HCT116 (cell line): ENCODE data around the gene ZNF473. TPM values are rescaled to one million over a fixed set of nuclear protein-coding genes. Genes with fewer than 3 reads are reported as not detected.

Source experiments
- ATAC-seq: fragments of 200-7000 bp; cut with Tn5 transposase; 2 replicates; pipeline ENCODE4 v1.9.1; 2020; ENCODE audit warnings: mild to moderate bottlenecking, moderate library complexity
- BruUV-seq: library from RNA; stranded (reverse); fragments of 400-500 nt; replicated peaks from 2 replicates; lab custom pipeline; 2021; lab: Mats Ljungman, UMichigan
- CTCF ChIA-PET: fragments of 300-600 bp; sonication (Branson Sonifier 250); formaldehyde crosslinking; loops from one replicate; lab custom pipeline; 2021; ENCODE audit warnings: antibody characterized with exemption; lab: Charles Lee
- POLR2A ChIA-PET: fragments of 300-600, 350-600 bp; sonication (Branson Sonifier 250); formaldehyde crosslinking; loops from one replicate; lab custom pipeline; 2021; ENCODE audit warnings: antibody characterized with exemption; lab: Charles Lee
- RAD21 ChIA-PET, 2 experiments: fragments of 300-600 bp; sonication (Branson Sonifier 250); formaldehyde crosslinking; loops; one replicate each; lab custom pipeline; 2023; ENCODE audit warnings: low total read pairs in 2 of 2; ENCODE audit not compliant: uncharacterized antibody in 2 of 2, unreplicated experiment in 2 of 2, low non-redundant PET in 1 of 2; lab: Charles Lee
- DNase-seq: peaks from one replicate; pipeline ENCODE4 v3.0.0-alpha.2; 2010; ENCODE audit warnings: low read depth, low spot score
- H2AFZ ChIP-seq: fragments of 200-600 bp; shearing (Covaris generic), sonication (generic); 2 replicates; pipeline ENCODE4 v1.6.1; 2017; ENCODE audit warnings: low read depth, mixed run types, mixed read lengths, antibody characterized with exemption, low read length; ENCODE audit not compliant: poor library complexity, severe bottlenecking
- H3K27ac ChIP-seq: 2 replicates; pipeline ENCODE4 v1.5.1; 2012; ENCODE audit warnings: low read depth, low read length
- H3K27me3 ChIP-seq: fragments of 200-600 bp; sonication (generic); 2 replicates; pipeline ENCODE4 v1.6.1; 2016; ENCODE audit warnings: mixed run types, low read length, mixed read lengths; ENCODE audit not compliant: insufficient read depth
- H3K36me3 ChIP-seq, 2 experiments: fragments of 200-500 bp in 1 of 2; fragments of 200-600 bp in 1 of 2; sonication (Bioruptor generic) in 1 of 2; sonication (generic) in 1 of 2; 2 replicates each; pipeline versions ENCODE4 v1.5.1 to v1.6.1; 2014 to 2016; ENCODE audit warnings: low read length in 2 of 2, inconsistent platforms in 1 of 2, mixed read lengths in 1 of 2, mixed run types in 1 of 2; ENCODE audit not compliant: insufficient read depth in 2 of 2, control insufficient read depth in 1 of 2
- H3K4me1 ChIP-seq, 2 experiments: fragments of 200-600 bp in 1 of 2; sonication (generic) in 1 of 2; 2 replicates each; pipeline versions ENCODE4 v1.5.1 to v1.6.1; 2012 to 2017; ENCODE audit warnings: low read length in 2 of 2, inconsistent platforms in 1 of 2, mild to moderate bottlenecking in 1 of 2, mixed read lengths in 1 of 2, mixed run types in 1 of 2, moderate library complexity in 1 of 2; ENCODE audit not compliant: insufficient read depth in 2 of 2, control insufficient read depth in 1 of 2
- H3K4me2 ChIP-seq: fragments of 200-600 bp; sonication (generic); 2 replicates; pipeline ENCODE4 v1.6.1; 2017; ENCODE audit warnings: mixed run types, low read length, mixed read lengths
- H3K4me3 ChIP-seq, 2 experiments: fragments of 200-600 bp in 1 of 2; sonication (generic) in 1 of 2; replicated peaks in 1 of 2; 2 replicates each; pipeline ENCODE4 v1.5.1; 2011 to 2016; ENCODE audit warnings: low read length in 2 of 2, control low read depth in 1 of 2, low read depth in 1 of 2, mild to moderate bottlenecking in 1 of 2, mixed read lengths in 1 of 2, mixed run types in 1 of 2
- H3K79me2 ChIP-seq: fragments of 200-600 bp; sonication (generic); 2 replicates; pipeline ENCODE4 v1.6.1; 2017; ENCODE audit warnings: mild to moderate bottlenecking, mixed run types, low read length, moderate library complexity, mixed read lengths; ENCODE audit not compliant: insufficient read depth
- H3K9ac ChIP-seq: fragments of 200-600 bp; sonication (generic); 2 replicates; pipeline ENCODE4 v1.6.1; 2016; ENCODE audit warnings: low read length, mixed read lengths
- H3K9me2 ChIP-seq: fragments of 200-600 bp; sonication (generic), shearing (Covaris generic); 2 replicates; pipeline ENCODE4 v1.6.1; 2017; ENCODE audit warnings: mixed run types, mild to moderate bottlenecking, moderate library complexity; ENCODE audit not compliant: insufficient read depth
- H3K9me3 ChIP-seq, 2 experiments: fragments of 200-500 bp in 1 of 2; fragments of 200-600 bp in 1 of 2; sonication (Bioruptor generic) in 1 of 2; sonication (generic) in 1 of 2; 2 replicates each; pipeline ENCODE4 v1.6.1; 2014 to 2017; ENCODE audit warnings: low read length in 2 of 2, mixed read lengths in 2 of 2, inconsistent platforms in 1 of 2, low read depth in 1 of 2, mild to moderate bottlenecking in 1 of 2, mixed run types in 1 of 2, moderate library complexity in 1 of 2; ENCODE audit not compliant: control insufficient read depth in 1 of 2, insufficient read depth in 1 of 2
- H4K20me1 ChIP-seq: fragments of 200-600 bp; sonication (generic), shearing (Covaris generic); 2 replicates; pipeline ENCODE4 v1.6.1; 2017; ENCODE audit warnings: mixed run types, mild to moderate bottlenecking, moderate library complexity; ENCODE audit not compliant: insufficient read depth
- CBX3 ChIP-seq: IDR thresholded peaks from 2 replicates; pipeline ENCODE4 v1.6.1; 2012; ENCODE audit warnings: low read depth
- CEBPB ChIP-seq: IDR thresholded peaks from 2 replicates; pipeline ENCODE4 v1.6.1; 2012; ENCODE audit warnings: low read depth
- EGR1 ChIP-seq: IDR thresholded peaks from 2 replicates; pipeline ENCODE4 v1.6.1; 2012; ENCODE audit warnings: low read depth
- EZH2 ChIP-seq: fragments of 200-600 bp; sonication (generic); IDR thresholded peaks from 2 replicates; pipeline ENCODE4 v1.6.1; 2017; ENCODE audit warnings: antibody characterized with exemption, mixed run types
- EZH2phosphoT487 ChIP-seq: fragments of 200-600 bp; IDR thresholded peaks from 2 replicates; pipeline ENCODE4 v1.6.1; 2018; ENCODE audit warnings: antibody characterized with exemption, borderline replicate concordance
- POLR2A ChIP-seq: IDR thresholded peaks from 2 replicates; pipeline ENCODE4 v1.7.0; 2011; ENCODE audit warnings: borderline replicate concordance; ENCODE audit not compliant: insufficient read depth, insufficient read length; ENCODE audit errors: extremely low read depth
- SP1 ChIP-seq: IDR thresholded peaks from 2 replicates; pipeline ENCODE4 v1.6.1; 2012; ENCODE audit warnings: low read depth
- TCF7L2 ChIP-seq: IDR thresholded peaks from 2 replicates; pipeline ENCODE4 v1.7.0; 2011; ENCODE audit warnings: borderline replicate concordance, inconsistent platforms; ENCODE audit not compliant: insufficient read depth, insufficient read length; ENCODE audit errors: extremely low read depth
- YY1 ChIP-seq: IDR thresholded peaks from 2 replicates; pipeline ENCODE4 v1.6.1; 2011; ENCODE audit warnings: low read length, low read depth, moderate library complexity, mild to moderate bottlenecking; ENCODE audit not compliant: insufficient replicate concordance; ENCODE audit errors: extremely low read depth
- ZNF274 ChIP-seq: fragments of 200-500 bp; sonication (Bioruptor generic); IDR thresholded peaks from 2 replicates; pipeline ENCODE4 v1.6.1; 2014; ENCODE audit warnings: mild to moderate bottlenecking, low read depth, low read length, inconsistent platforms
- intact Hi-C: fragments of 100-400 bp; cut with micrococcal nuclease; formaldehyde crosslinking; loops from 2 replicates; pipeline ENCODE4 v1.10.0; 2022
- total RNA-seq: library from RNA; stranded (reverse); gene quantifications from one replicate; pipeline ENCODE4 v1.2.1, GENCODE V29; 2021; ENCODE audit not compliant: unreplicated experiment
- TF ChIP-seq, protein P1 (sequence below): IDR thresholded peaks from 2 replicates; pipeline ENCODE4 v1.6.1; 2012; ENCODE audit warnings: low read depth

The ZNF473 gene
- total RNA-seq, 1 experiment from 2014 or later, result 19.8 TPM

DNA sequence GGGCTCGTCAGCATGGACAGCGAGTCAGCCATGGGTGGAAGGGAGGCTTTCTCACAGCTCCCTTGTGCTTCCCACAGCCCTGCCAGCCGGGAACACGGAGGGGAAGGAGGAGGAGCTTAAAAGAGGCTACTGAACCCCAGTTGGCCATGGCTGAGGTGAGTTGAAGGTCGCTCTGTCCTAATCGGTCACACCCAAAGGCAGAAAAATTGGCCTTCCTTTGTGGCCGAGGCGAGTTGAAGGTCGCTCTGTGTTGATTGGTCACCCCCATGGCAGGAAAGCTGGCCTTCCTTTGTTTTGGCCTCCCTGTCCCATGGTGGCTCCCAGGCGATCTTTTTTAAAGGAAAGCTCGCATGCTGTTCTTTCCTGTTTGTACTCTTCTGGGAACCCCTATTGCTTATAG is 5.1 kb downstream of the ZNF473 start:
- TF ChIP-seq SP1, result no peak
- no peak for TF ChIP-seq YY1
- no peak for TF ChIP-seq CEBPB
- no peak for TF ChIP-seq POLR2A
- ChIA-PET POLR2A (no interaction called here), CTCF (no interaction called here), RAD21 (no interaction called here)
- ATAC-seq (no peak), DNase-seq (no peak)
- Histone ChIP-seq H2AFZ (no peak overlapping the region), H3K27me3 (no peaks in the 10 kb centered on the region), H3K4me3 (no peak overlapping the region), H3K27ac (no peak overlapping the region), H3K4me1 (peaks cover 5 to 14% of the 10 kb centered on the region in 2 experiments; a peak in 2 of 4 replicates), H3K9ac (no peak overlapping the region), H4K20me1 (0 out of 2 replicates have a peak, but pooled peaks cover 5% of the 10 kb centered on the region), H3K36me3 (peaks cover 13 to 53% of the 10 kb centered on the region in 2 experiments; a peak in 3 of 4 replicates), H3K79me2 (peaks cover 98% of the 10 kb centered on the region), H3K9me3 (no peaks in the 10 kb centered on the region), H3K9me2 (no peaks in the 10 kb centered on the region), H3K4me2 (no peak overlapping the region)
- no TSS peak for BruUV-seq
- intact Hi-C loops, result no loop called here

DNA sequence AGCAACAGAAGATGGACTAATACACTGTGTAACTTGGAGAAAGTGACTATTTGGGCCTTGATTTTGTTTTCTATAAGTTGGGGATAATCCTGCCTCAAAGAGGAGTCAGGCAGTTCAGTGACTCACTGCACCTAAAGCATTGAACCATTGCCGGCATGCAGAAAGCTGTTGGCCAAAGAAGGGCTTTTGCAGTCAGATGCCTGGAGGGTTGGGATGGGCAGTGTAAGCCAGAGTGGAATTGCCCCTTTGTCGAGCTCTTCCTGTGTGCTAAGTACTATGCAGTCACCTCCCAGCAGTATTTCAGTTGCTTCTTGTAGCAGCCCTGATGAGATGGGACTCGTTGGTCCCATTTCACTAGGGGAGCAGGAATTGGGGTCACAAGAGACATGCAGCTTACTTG is 11.1 kb downstream of the ZNF473 start:
- RAD21 ChIA-PET, result no interaction called here
- Histone ChIP-seq H3K9me2 (no peaks in the 10 kb centered on the region), H3K36me3 (peaks cover 36 to 79% of the 10 kb centered on the region in 2 experiments), H2AFZ (no peak overlapping the region), H3K4me1 (no peaks in the 10 kb centered on the region), H3K27me3 (no peaks in the 10 kb centered on the region), H3K9ac (no peak overlapping the region), H3K4me2 (no peak overlapping the region), H3K27ac (no peak overlapping the region), H3K4me3 (no peak overlapping the region), H4K20me1 (0 out of 2 replicates have a peak, but pooled peaks cover 4% of the 10 kb centered on the region), H3K9me3 (0 out of 4 replicates have a peak, but pooled peaks cover 0 to 4% of the 10 kb centered on the region in 2 experiments), H3K79me2 (peaks cover 54% of the 10 kb centered on the region; the same call in 1 of the 2 replicates)
- no peak for ATAC-seq
- DNase-seq, result no peak
- no TSS peak for BruUV-seq
- TF ChIP-seq EGR1 (no peak), TCF7L2 (no peak), CBX3 (no peak), EZH2 (no peak), ZNF274 (no peak), EZH2phosphoT487 (no peak)
- TF ChIP-seq, protein P1, sequence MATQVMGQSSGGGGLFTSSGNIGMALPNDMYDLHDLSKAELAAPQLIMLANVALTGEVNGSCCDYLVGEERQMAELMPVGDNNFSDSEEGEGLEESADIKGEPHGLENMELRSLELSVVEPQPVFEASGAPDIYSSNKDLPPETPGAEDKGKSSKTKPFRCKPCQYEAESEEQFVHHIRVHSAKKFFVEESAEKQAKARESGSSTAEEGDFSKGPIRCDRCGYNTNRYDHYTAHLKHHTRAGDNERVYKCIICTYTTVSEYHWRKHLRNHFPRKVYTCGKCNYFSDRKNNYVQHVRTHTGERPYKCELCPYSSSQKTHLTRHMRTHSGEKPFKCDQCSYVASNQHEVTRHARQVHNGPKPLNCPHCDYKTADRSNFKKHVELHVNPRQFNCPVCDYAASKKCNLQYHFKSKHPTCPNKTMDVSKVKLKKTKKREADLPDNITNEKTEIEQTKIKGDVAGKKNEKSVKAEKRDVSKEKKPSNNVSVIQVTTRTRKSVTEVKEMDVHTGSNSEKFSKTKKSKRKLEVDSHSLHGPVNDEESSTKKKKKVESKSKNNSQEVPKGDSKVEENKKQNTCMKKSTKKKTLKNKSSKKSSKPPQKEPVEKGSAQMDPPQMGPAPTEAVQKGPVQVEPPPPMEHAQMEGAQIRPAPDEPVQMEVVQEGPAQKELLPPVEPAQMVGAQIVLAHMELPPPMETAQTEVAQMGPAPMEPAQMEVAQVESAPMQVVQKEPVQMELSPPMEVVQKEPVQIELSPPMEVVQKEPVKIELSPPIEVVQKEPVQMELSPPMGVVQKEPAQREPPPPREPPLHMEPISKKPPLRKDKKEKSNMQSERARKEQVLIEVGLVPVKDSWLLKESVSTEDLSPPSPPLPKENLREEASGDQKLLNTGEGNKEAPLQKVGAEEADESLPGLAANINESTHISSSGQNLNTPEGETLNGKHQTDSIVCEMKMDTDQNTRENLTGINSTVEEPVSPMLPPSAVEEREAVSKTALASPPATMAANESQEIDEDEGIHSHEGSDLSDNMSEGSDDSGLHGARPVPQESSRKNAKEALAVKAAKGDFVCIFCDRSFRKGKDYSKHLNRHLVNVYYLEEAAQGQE, result no peak
- intact Hi-C loops, result no loop called here
- CTCF ChIA-PET, result no interaction called here
- POLR2A ChIA-PET, result no interaction called here
